Upper lobe of right lung (tissue), 1 donor: ENCODE results near the gene CEP70. TPM values are rescaled to one million over a fixed set of nuclear protein-coding genes. Genes with fewer than 3 reads are reported as not detected.
"Not testable (repeated sequence)": the region's sequence is repeated elsewhere in the genome, so short reads cannot be mapped to it uniquely, and the experiment has no call there.

ENCODE experiments used
- ATAC-seq: fragments of 200-7000 bp; cut with Tn5 transposase; one replicate; pipeline ENCODE4 v1.9.1; 2020; ENCODE audit warnings: mild to moderate bottlenecking, moderate library complexity
- DNase-seq: peaks from one replicate; pipeline ENCODE4 v3.0.0-alpha.2; 2020
- H3K27ac ChIP-seq: fragments of 200-600 bp; one replicate; pipeline ENCODE4 v1.8.0; 2022
- H3K27me3 ChIP-seq: fragments of 200-600 bp; one replicate; pipeline ENCODE4 v1.8.0; 2022; ENCODE audit warnings: mild to moderate bottlenecking
- H3K36me3 ChIP-seq: fragments of 200-600 bp; one replicate; pipeline ENCODE4 v1.8.0; 2022
- H3K4me1 ChIP-seq: fragments of 200-600 bp; one replicate; pipeline ENCODE4 v1.8.0; 2022
- H3K4me3 ChIP-seq: fragments of 200-600 bp; one replicate; pipeline ENCODE4 v1.8.0; 2022; ENCODE audit warnings: mild to moderate bottlenecking
- H3K9me3 ChIP-seq: fragments of 200-600 bp; one replicate; pipeline ENCODE4 v1.8.0; 2022
- intact Hi-C: fragments of 100-400 bp; cut with DNase I; formaldehyde crosslinking; loops from one replicate; pipeline ENCODE4 v1.11.0; 2022
- total RNA-seq: library from RNA; stranded (reverse); fragmentation: NEBNext Ultra II Directional; extraction: Animal tissue kit (Norgen Biotek cat#: 25700); gene quantifications from one replicate; pipeline ENCODE4 v1.2.1, GENCODE V29; 2021
- TF ChIP-seq, protein P1 (sequence below): fragments of 200-600 bp; IDR thresholded peaks from one replicate; pipeline ENCODE4 v1.8.0; 2022; ENCODE audit warnings: antibody characterized with exemption
- donor health status: DM: no; HTN: yes; CAD: no; lungs with severe emphysema.

The CEP70 gene
- total RNA-seq, 1 donor from 2014 or later: 46.3 TPM

DNA sequence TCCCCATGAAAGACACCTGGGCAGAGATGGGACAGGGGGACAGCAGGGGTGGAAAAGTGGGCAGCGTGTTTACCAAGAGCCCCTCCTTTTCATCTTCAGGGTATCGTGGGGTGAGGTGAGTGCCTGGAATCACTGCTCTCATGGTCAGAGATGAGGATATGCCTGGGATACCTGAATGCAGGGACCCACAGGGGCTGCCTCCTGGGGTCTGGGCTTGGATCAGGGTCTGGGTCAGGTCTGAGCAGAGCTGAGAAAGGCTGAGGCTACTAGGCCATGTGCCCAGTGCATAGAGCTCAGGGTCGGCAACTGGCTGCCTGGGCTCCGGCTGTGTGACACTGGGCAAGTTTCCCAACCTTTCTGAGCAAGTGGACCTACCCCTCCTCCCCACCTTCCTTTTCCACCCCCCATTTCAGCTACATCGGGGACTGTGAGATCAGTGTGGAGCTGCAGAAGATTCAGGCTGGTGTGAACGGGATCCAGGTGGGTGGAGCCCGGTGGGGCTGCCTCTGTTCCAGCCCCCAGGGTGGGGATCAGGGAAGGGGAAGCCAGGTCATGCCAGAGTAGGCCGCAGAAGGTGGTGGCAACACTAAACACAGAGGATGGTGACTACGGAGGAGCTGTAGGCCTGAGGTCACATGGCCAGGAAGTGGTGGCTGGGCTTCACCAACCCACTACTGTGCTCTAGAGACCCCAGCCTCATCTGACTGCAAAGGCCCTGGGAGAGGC, 135.1 kb downstream of the CEP70 start:
- H3K36me3 ChIP-seq: no peaks in the 10 kb centered on the region
- TF ChIP-seq, protein P1, sequence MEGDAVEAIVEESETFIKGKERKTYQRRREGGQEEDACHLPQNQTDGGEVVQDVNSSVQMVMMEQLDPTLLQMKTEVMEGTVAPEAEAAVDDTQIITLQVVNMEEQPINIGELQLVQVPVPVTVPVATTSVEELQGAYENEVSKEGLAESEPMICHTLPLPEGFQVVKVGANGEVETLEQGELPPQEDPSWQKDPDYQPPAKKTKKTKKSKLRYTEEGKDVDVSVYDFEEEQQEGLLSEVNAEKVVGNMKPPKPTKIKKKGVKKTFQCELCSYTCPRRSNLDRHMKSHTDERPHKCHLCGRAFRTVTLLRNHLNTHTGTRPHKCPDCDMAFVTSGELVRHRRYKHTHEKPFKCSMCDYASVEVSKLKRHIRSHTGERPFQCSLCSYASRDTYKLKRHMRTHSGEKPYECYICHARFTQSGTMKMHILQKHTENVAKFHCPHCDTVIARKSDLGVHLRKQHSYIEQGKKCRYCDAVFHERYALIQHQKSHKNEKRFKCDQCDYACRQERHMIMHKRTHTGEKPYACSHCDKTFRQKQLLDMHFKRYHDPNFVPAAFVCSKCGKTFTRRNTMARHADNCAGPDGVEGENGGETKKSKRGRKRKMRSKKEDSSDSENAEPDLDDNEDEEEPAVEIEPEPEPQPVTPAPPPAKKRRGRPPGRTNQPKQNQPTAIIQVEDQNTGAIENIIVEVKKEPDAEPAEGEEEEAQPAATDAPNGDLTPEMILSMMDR: no peak
- H3K27ac ChIP-seq: no peak overlapping the region
- H3K4me3 ChIP-seq: no peak overlapping the region
- no peaks in the 10 kb centered on the region for H3K4me1 ChIP-seq
- H3K9me3 ChIP-seq: no peaks in the 10 kb centered on the region
- no peak for ATAC-seq
- intact Hi-C loops: no loop called here
- peak; percentile 40 for DNase-seq
- H3K27me3 ChIP-seq: no peaks in the 10 kb centered on the region

DNA sequence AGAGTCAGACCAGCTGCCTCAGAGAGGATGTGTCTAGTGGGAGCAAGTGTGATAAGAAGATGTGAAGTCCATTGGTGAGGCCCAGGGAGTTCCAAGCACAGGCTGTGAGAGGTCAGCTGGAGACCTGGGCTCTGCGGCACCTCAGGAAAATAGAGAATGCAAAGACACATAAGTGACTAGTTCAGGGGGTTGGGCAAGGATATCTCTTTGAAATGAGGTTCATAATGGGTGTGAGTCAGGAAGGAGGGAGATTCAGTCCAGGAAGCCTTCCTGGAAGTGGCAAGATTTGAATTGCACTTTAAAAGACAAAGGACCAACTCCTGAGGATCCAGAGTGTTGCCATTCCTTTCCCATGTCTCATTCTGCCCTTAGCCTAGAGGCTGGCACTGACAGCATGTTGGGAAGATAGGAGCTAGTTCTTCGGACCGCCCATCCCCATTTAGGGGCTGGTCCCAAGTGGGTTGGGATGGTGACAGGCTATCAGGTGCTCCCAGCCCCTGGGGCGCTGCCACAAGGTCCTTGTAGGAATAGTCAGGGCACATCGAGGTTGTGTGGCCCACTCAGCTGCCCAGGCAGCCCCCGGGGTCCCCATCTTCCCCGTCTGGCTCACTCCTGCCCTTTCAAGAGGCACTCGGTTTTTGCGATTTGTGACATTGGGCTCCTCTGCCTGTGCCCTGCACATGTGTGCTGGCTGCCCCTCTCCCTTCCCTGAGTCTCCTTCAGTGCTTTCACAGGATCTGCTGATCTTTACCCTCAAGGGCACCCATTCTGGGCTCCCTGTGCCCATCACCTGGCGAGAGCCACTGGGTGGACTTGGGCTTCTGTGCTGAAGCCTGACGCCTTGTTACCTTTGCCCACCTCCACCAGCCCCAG, 136.0 kb downstream of the CEP70 start:
- Histone ChIP-seq H3K27me3 (no peaks in the 10 kb centered on the region), H3K36me3 (no peaks in the 10 kb centered on the region), H3K4me1 (no peaks in the 10 kb centered on the region), H3K9me3 (no peaks in the 10 kb centered on the region), H3K4me3 (no peak overlapping the region), H3K27ac (no peak overlapping the region)
- TF ChIP-seq, protein P1: no peak
- ATAC-seq (no peak), DNase-seq (peak; percentile 61)
- intact Hi-C loops: no loop called here

DNA sequence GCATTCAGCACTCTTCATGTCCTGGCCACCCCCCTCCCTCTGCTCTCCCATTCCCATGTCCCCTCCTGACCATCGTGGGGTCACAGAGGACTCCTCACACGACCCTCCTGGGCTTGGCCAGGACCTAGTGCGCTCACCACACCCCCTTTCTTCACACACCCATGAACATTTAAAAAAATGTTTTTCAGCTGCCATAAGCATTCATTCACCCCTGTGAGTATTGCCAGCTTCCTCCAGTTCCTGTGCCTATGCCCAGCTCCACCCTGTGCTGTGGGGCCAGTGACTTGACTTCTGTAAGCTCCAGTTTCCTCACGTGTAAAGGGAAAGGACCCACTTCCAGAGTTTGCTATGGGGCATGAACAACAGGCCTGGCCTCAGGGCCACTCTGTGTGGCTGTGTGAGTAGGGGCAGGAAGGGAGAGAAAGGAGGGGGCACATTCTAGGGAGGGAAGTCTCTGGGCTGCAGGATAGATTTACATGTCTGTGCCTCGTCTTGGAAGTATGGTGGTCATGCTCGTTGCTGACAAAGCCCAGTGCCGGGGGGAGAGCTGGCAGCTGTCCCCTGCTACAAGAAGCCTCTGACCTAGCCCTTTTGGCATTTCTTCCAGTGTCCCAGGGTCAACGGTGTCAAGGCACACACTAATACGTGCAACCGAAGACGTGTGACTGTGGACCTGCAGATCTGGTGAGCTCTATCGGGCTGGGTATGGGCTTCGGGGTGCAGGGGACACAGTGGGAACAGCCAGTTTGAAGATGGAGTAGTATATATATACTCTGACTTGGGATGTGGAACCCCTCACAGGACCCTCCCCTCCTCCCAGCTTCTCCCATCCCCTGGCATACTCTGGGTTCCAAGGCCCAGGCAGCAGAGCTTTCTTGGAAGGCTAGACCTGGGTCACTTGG, 136.8 kb downstream of the CEP70 start:
- no peak for ATAC-seq
- peak; percentile 40 for DNase-seq

DNA sequence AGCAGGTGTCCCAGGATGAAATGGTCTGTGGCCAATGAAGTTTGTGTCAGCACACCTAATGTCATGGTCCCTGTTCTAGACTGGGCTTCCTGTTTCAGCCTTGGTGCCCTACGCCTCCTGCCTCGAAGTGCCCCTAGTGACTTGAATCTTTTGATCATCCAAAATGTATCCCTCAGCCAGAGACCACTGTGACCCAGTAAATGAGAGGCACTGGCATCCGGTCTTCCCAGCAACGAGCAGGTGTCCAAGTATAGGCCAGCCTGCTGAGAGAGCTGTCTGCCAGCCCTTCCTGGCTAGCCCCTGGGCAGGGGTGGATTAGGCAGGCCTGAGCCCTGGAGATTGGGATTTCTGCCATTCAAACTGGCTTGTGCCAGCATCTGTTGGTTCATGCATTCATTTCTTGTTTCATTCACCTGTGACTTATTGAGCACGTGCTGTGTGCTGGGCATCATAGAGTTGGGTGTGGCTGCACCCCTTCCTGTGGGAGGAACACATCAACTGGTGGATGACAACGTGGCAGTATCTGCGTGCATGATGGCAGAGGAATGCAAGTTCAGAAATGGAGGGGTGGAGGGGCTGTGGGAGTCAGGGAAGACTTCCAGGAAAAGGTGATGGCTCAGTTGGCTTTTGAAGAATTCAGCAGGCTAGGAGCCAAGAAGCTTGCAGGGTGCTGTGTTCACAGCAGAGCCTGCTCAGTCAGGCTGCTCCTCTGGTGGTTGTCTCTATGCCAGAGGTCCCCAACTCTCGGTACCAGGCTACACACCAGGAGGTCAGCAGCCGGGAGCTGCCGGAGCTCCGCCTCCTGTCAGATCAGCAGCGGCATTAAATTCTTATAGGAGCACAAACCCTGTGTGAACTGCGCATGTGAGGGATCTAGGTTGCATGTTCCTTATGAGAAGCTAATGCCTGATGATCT, 138.0 kb downstream of the CEP70 start:
- DNase-seq: peak; percentile 40
- intact Hi-C loops: no loop called here
- no peak for ATAC-seq
- H3K4me1 ChIP-seq: no peaks in the 10 kb centered on the region
- no peaks in the 10 kb centered on the region for H3K27me3 ChIP-seq
- TF ChIP-seq, protein P1: no peak
- no peaks in the 10 kb centered on the region for H3K9me3 ChIP-seq
- H3K36me3 ChIP-seq: no peaks in the 10 kb centered on the region
- no peak overlapping the region for H3K4me3 ChIP-seq
- no peak overlapping the region for H3K27ac ChIP-seq

More for the DNA sequence above, 136.8 kb downstream of the CEP70 start:
- intact Hi-C loops: no loop called here
- H3K4me3 ChIP-seq: no peak overlapping the region
- no peaks in the 10 kb centered on the region for H3K4me1 ChIP-seq
- H3K36me3 ChIP-seq: no peaks in the 10 kb centered on the region
- TF ChIP-seq, protein P1: no peak
- no peak overlapping the region for H3K27ac ChIP-seq
- no peaks in the 10 kb centered on the region for H3K9me3 ChIP-seq
- H3K27me3 ChIP-seq: no peaks in the 10 kb centered on the region

DNA sequence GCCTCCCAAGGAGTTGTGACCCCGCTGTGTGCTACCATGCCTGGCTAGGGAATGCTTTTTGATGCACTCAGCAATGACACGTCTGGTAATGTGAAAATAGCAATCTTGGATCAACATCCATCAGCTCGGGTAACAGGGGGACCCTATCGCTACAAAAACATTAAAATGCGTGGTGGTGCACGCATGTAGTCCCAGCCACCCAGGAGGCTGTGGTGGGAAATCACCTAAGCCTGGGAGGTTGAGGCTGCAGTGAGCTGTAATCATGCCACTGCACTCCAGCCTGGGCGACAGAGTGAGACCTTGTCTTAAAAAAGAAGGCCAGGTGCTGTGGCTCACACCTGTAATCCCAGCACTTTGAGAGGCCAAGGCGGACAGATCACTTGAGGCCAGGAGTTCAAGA, 140.1 kb downstream of the CEP70 start:
- H3K27ac ChIP-seq, DNase-seq, intact Hi-C loops, H3K27me3 ChIP-seq, H3K9me3 ChIP-seq, H3K36me3 ChIP-seq, H3K4me3 ChIP-seq, H3K4me1 ChIP-seq, ATAC-seq: not testable (repeated sequence)
